AG09309 (cell line): ENCODE results near the gene HOXA6.

Experiments
- DNase-seq: peaks from one replicate; pipeline ENCODE4 v3.0.0-alpha.2; 2010; ENCODE audit warnings: low read depth
- H3K4me3 ChIP-seq: 2 replicates; pipeline ENCODE4 v1.5.1; 2011; ENCODE audit warnings: mild to moderate bottlenecking, low read depth, low read length, moderate library complexity; ENCODE audit not compliant: control insufficient read depth
- TF ChIP-seq, protein P1 (sequence below): IDR thresholded peaks from 2 replicates; pipeline ENCODE4 v1.5.1; 2011; ENCODE audit warnings: mild to moderate bottlenecking, low read depth, low read length, inconsistent platforms; ENCODE audit not compliant: insufficient read depth, control insufficient read depth; ENCODE audit errors: missing control alignments

Gene HOXA6

DNA sequence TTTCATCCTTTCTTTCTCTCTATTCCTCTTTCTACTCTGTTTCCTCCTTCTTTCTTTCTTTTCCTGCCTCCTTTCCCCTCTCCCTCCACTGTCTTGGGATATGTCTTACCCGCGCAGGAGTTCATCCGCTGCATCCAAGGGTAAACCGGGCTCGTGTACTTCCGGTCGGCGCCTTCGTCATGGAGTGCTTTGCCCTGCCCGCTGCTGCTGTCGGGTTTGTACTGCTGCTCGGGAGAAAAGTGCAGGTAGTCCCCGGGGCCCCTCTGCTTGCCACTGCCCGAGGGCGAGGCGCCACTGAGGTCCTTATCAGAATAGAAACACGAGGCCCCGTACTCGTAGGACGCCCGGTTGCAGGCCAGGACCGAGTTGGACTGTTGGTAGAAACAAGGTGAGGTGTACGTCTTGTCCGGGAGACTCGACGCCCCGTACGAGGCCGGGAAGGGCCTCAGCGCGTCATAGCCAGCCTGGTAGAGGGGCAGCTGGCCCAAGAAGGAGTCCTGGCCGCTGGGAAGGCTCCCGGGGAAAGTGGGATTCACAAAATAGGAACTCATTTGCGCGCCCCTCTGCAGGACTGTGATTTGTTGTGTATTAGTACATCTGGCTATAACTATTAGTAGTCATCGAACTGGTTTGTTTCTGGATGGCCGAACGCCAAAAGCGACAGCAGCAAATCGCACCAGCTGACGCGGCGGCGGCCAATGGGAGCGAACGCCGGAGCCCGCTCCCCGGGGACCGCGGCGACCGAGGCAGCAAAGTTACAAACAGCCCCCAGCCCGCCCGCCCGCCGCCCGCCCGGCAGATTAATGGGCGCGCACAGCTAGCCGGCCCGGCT is at the start of gene HOXA6:
TSS of gene HOXA6 (minus strand) at position 576 of the 832 bp plus-strand sequence. CDS start at position 551, 25 bp downstream.
- no peak for DNase-seq
- no peak within 1 kb of the TSS for H3K4me3 ChIP-seq
- TF ChIP-seq, protein P1, sequence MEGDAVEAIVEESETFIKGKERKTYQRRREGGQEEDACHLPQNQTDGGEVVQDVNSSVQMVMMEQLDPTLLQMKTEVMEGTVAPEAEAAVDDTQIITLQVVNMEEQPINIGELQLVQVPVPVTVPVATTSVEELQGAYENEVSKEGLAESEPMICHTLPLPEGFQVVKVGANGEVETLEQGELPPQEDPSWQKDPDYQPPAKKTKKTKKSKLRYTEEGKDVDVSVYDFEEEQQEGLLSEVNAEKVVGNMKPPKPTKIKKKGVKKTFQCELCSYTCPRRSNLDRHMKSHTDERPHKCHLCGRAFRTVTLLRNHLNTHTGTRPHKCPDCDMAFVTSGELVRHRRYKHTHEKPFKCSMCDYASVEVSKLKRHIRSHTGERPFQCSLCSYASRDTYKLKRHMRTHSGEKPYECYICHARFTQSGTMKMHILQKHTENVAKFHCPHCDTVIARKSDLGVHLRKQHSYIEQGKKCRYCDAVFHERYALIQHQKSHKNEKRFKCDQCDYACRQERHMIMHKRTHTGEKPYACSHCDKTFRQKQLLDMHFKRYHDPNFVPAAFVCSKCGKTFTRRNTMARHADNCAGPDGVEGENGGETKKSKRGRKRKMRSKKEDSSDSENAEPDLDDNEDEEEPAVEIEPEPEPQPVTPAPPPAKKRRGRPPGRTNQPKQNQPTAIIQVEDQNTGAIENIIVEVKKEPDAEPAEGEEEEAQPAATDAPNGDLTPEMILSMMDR: no peak

DNA sequence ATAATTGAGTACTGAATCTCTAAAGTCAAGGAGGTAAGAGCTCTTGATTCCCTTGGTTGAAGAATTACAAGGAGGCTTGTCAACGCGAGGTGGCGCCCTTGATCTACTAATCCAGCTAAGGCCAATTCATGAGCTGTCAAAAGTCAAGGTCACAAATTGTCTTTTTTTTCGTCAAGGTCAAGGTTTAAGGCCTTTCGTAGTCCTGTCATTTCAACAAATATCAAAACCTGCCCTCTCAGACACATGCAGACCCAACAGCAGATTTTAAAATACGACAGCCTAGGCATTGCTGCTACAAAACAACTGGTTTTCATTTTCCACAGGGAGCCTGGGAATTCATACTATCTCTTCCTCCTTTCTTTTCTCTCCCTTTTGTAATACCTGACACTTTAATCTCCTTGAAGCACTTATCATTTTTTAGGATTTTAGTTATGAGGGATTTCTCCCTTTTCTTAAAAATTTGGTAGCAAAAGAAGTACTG is 48.8 kb upstream of the HOXA6 start:
- TF ChIP-seq, protein P1: peak; percentile 77
- H3K4me3 ChIP-seq: peak overlapping the region; percentile 79
- DNase-seq: no peak

DNA sequence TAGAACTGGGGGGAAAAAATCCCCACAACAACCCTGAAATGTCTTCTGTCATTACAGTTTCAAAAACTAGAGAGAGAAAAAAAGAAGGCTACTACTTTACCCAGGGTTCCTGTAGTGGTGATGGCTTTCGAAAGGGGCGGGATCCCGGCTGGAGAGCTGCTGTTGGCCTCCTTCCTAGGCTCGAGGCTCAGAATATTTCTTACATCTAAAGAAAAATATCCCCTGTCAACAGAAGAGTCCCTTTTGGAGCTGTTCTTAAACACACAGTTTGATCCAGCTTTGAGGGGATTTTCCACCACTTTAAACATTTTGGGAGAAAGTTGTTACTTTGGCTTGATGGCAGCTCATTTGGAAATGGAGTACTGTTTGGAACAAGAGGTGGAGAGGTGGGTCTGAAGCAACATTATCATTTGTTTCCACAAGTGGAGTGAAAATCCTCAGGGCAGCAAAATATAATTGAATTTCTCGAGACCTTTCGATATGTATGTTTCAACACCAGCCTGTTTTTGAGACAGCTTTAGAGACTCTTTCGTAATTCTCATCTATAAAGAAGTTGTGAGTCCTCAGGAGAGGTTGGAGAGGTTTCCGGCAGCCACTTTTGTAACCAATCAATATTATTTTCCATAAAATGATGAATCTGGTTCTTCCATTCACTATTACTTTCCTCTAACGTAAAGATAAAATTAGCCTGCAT is 47.3 kb upstream of the HOXA6 start:
- no peak for DNase-seq
- TF ChIP-seq, protein P1: no peak
- H3K4me3 ChIP-seq: peak overlapping the region; percentile 65

DNA sequence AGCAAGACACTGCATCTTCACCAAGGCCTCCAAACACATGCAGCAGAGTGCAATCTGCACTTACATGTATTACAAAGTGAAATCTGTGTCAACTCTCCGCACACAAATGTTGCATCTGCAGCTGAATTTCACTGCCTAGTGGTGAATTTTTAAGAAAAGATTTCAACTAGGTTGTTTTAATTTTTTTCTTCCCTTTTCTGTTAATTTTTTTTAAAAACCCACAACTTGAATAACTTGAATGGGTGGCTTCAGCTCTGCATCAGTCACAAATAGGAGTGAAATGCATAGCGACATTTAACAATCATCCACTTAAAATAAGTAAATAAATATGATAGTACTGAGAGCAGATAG is 46.4 kb upstream of the HOXA6 start:
- DNase-seq: no peak
- TF ChIP-seq, protein P1: no peak
- H3K4me3 ChIP-seq: peak overlapping the region; percentile 65

DNA sequence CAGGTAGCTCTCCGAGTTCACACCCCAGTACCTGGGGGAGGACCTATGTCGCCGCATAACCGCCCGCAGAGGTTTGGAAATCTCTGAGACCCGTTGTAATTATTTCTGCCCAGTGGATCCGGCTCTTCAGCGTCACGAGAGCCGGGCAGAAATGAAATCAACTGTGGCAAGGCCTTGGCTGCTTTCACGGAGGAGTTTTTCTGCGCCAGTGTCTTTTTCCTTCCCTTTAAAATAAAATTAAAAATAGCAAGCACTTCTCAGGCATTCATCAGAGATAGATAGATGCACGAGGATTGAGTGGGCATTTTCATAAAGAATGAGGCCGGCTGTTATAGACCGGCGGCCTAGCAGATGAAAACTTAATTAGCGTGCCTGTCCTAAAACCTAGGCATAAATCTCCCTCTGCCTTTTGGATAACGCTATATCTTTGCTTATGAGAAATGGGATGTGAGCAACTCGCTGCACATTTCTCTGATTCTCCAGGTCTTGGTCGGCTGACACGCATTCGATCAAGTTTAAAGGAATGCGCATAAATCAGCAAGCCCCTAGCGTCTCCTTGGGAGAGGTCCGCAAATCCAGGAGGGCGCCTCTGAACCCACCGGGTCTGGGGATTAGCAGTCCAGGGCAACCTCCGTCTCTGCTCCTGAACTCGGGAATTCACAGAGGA is 45.9 kb upstream of the HOXA6 start:
- H3K4me3 ChIP-seq: peak overlapping the region; percentile 65
- DNase-seq: no peak
- TF ChIP-seq, protein P1: no peak

DNA sequence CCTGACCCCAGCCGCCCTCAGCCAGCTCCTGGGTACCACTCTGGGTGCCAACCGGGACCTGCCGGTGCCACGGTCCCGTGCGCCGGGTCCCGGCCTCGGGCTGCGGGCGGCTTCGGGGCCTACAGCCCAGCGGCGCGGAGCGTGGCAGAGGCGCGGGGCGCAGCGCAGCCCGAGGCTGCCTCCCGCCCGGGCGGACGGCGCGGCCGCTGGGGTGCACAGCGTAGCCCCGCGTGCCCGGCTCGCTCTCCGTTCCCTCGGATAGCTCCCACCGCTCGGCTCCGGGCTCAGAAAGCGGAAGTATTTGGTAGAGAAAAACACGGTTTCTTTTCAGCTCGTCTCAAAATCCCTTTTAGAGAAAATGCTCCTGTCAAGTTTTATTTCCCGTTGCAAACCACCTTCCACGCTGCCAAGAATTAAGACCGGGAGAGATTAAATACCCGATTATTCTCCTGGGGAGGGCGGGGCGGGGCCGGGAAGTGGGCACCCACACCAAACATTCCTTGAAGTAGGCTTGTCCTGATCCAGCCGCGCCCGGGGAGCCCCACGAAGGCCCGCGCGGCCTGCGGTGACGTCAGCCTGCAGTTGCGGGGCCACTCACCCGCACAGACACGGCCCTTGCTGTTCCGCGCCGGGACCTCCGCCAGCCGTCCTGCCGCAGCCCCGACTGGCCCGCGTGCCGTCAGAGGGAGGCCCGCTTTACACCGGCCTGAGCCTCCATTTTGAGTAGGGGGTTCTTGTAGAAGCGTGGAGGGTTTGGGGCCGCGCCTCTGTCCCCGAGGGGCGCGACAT is 45.2 kb upstream of the HOXA6 start:
- peak overlapping the region; percentile 65 for H3K4me3 ChIP-seq
- no peak for DNase-seq
- TF ChIP-seq, protein P1: no peak
